ENCODE results near the gene TBC1D28.
"Not testable (repeated sequence)": the region's sequence is repeated elsewhere in the genome, so short reads cannot be mapped to it uniquely, and the experiment has no call there.

GRCh38 chr17:18682668-18683067, 38.5 kb upstream of the TBC1D28 start:
- not testable (repeated sequence) for TF ChIP-seq CTCF (IDR thresholded peaks at IDR 0.05; ENCODE audit: insufficient read depth, low read depth, low read length); EZH2 (IDR thresholded peaks at IDR 0.05; ENCODE audit: insufficient read depth, low read length)

All from astrocyte (in vitro differentiated cells and primary cell).